ENCODE results near the gene GPRC5C. TPM values are rescaled to one million over a fixed set of nuclear protein-coding genes. Genes with fewer than 3 reads are reported as not detected.

GPRC5C gene
- total RNA-seq, 1 experiment from 2014 or later, result 15.5 TPM

- DNase-seq, result no peak
- TF ChIP-seq CTCF (conservative IDR thresholded peaks at IDR 0.05), result no peak
- no peak overlapping the region for H3K9ac ChIP-seq (ENCODE audit: extremely low read depth, insufficient read length, low read length)
- H3K27ac ChIP-seq (ENCODE audit: insufficient read length, low read depth, low read length), result no peak overlapping the region
- no peak overlapping the region for H2BK120ac ChIP-seq (ENCODE audit: low read depth, low read length, poor library complexity, severe bottlenecking)
- no peak overlapping the region for H4K91ac ChIP-seq (ENCODE audit: insufficient read length, low read depth, low read length)
- no peak overlapping the region for H4K5ac ChIP-seq (ENCODE audit: insufficient read length, low read depth, low read length)
- peaks cover 4% of the 10 kb centered on the region; the same call in 1 of the 2 replicates for H3K27me3 ChIP-seq (ENCODE audit: insufficient read depth, low read length)
- no peaks in the 10 kb centered on the region for H3K9me3 ChIP-seq (ENCODE audit: control insufficient read depth, low read depth, low read length)
- no peak overlapping the region for H3T11ph ChIP-seq (ENCODE audit: low read length)
- H2BK12ac ChIP-seq (ENCODE audit: insufficient read length, low read depth, low read length), result no peak overlapping the region
- peaks cover 6% of the 10 kb centered on the region for H3K23me2 ChIP-seq (ENCODE audit: insufficient read length, low read depth, low read length, poor library complexity, severe bottlenecking)
- Mint-ChIP-seq H3K9me3 (no peaks in the 10 kb centered on the region), H3K4me3 (no peak overlapping the region), H3K4me1 (peaks cover 4 to 7% of the 10 kb centered on the region in 2 experiments), H3K27me3 (ENCODE audit: low read depth) (peaks cover 11% of the 10 kb centered on the region), H3K27ac (no peak overlapping the region), H3K36me3 (ENCODE audit: insufficient read depth in 1 of 3, low read depth in 3 of 3) (no peaks in the 10 kb centered on the region; a peak in 1 of 7 replicates)
- no peak overlapping the region for H2BK5ac ChIP-seq (ENCODE audit: insufficient read length, low read length)
- no peak overlapping the region for H3K4ac ChIP-seq (ENCODE audit: low read depth, low read length)
- no peak overlapping the region for H3K18ac ChIP-seq (ENCODE audit: insufficient read length, low read depth, low read length)
- no peak overlapping the region for H2BK20ac ChIP-seq (ENCODE audit: low read depth, low read length, poor library complexity, severe bottlenecking)
- no peak overlapping the region for H2BK15ac ChIP-seq (ENCODE audit: low read depth, low read length)
- no peak overlapping the region for H4K8ac ChIP-seq (replicated peaks; ENCODE audit: insufficient read length, low read depth, low read length)
- H4K20me1 ChIP-seq (ENCODE audit: control insufficient read depth, insufficient read depth, insufficient read length), result no peaks in the 10 kb centered on the region
- H3K4me2 ChIP-seq (ENCODE audit: insufficient read depth, insufficient read length, low read length), result no peak overlapping the region
- no peaks in the 10 kb centered on the region for H3K4me1 ChIP-seq (ENCODE audit: insufficient read depth, low read length)
- H2AK5ac ChIP-seq (ENCODE audit: insufficient read length, low read length), result no peak overlapping the region
- H3K23ac ChIP-seq (ENCODE audit: insufficient read length, low read depth, low read length), result no peak overlapping the region
- WGBS (ENCODE audit: extremely low coverage, insufficient read length, low lambda C conversion rate), result 100% methylated on average over 4 of the region's 8 CpGs
- no peaks in the 10 kb centered on the region for H3K79me1 ChIP-seq (ENCODE audit: insufficient read depth, low read depth, low read length, poor library complexity, severe bottlenecking)
- no peak overlapping the region for H3K56ac ChIP-seq (ENCODE audit: insufficient read length, low read depth, low read length)
- no peak overlapping the region for H3K14ac ChIP-seq (ENCODE audit: insufficient read depth, low read length)
- H2AFZ ChIP-seq (ENCODE audit: low read length), result no peak overlapping the region
- H3K79me2 ChIP-seq (ENCODE audit: insufficient read depth, low read length), result no peaks in the 10 kb centered on the region
Observed at GRCh38 chr17:74465378-74466110, 33.7 kb downstream of the GPRC5C start.

All from H9 (cell line).